GM18873 (cell line): ENCODE results near the gene SORCS3.

Source experiments
- ATAC-seq: cut with Tn5 transposase; IDR thresholded peaks from one replicate; pipeline ENCODE4 v1.9.1; 2021; ENCODE audit warnings: mild to moderate bottlenecking, moderate library complexity, moderate number of reproducible peaks; ENCODE audit not compliant: unreplicated experiment, low FRiP score

SORCS3 gene

DNA sequence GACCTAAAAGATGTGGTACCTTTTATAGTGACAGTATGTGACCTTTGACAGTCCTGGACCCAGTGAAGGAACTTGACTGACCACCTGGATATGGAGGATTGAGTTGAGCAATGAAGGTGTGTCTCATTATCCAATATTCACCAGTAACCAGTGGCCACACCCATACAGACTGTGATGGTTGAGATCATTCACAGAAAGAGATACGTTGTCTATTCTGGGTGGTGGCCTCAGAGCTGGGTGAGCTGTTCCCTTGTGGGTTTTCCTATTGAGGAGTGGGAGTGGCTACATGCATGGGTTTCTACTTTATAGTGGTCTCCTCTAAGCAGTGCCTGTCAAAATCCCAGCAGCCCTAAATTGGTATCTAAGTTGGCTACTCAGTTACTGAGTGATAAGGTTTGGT is 507.4 kb downstream of the SORCS3 start:
- no peak for ATAC-seq

GRCh38 chr10:105148921-105149320 is 507.8 kb downstream of the SORCS3 start:
- no peak for ATAC-seq

DNA sequence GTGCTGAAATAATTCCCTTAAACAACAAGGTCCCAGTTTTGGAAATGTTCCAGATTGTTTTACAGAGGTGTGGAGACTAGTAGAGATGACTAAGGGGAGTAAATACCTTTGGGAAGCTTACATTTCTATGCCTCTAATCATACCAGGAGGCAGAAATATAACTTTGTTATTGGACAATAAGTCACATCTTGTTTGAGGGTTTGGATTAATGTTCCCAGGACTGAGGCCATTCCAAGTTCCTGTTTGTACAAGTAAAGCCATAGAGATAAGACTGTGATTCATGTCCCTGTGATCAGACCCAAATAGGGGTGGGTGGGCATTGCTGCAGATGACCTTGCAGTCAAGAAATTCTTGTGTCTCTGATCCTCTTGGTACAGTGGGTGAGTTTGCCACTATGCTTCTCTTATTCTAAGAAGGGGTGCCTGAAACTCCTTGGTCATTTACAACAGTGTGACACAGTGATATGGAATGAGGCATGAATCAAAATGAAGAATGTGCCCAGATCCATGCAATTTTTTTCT is 508.3 kb downstream of the SORCS3 start:
- ATAC-seq, result no peak

DNA sequence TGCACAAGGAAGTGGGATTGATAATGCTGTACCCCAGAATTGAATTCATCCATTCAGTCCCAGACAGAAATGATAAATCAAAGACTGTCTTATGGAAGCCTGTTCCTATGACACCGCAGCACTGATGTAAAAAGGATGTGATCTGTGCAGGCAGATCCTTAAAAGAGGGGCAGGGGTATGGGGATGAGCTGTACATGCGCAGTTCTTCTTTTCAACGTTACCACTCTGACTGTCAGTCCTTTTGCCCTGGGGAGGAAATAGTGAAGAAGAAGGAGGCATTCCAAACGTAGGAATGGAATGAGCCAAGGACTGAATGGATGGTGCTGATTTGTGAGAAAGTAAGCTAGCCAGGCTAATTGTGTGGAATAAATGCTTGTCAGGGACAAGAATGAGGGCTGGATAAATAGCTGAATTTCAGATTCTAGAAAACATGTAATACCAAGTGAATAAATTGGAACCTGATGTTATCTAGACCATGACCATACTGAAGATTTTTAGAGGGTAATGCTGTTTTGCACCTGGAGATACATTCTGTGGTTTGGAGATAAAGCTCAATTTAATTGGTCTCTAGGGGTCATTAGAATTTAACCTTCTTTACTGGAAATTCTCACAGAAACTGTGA is 509.3 kb downstream of the SORCS3 start:
- no peak for ATAC-seq

GRCh38 chr10:105154736-105155135 is 513.6 kb downstream of the SORCS3 start:
- ATAC-seq, result no peak

DNA sequence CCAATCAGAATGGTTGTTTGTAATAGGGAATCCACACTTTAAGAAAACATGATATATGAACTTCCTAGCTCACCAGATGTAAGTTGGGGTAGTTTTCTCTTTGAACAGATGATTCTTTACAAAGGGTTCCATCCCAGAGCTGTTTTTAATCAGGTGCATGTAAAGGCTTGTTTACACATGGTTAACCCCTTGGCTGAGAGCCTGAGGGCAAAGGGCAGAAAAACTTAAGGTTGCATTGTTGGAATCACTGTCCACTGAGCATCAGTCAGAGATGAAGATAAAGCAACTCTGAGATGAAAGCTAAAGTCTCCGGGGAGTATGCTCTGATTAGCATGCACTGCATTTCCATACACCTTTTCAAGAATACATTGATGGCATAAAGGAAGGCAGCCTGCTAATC is 518.2 kb downstream of the SORCS3 start:
- ATAC-seq, result no peak

- no peak for ATAC-seq
Observed at GRCh38 chr10:105161149-105161548, 520.1 kb downstream of the SORCS3 start.

DNA sequence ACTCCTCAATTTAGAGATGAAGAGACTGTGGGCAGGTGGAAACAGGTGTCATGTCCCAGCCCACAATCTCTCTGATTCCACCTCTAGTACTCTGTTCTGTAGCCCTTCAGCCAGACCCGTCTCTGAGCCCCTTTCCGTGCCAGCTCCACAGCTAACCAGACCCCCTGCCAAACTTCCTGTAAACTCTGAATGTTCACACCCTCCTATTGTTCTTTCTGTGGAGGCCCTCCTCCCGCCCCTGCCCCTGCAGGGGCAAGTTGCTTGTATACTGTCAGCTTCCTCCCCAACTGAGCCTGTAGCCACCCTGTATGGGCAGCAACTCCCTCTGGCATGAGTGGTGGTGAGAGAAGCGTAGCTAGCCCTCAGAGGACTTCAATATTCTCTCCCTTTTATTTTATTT is 520.7 kb downstream of the SORCS3 start:
- ATAC-seq, result no peak

- ATAC-seq, result no peak
Observed at GRCh38 chr10:105170521-105170920, 529.4 kb downstream of the SORCS3 start.

DNA sequence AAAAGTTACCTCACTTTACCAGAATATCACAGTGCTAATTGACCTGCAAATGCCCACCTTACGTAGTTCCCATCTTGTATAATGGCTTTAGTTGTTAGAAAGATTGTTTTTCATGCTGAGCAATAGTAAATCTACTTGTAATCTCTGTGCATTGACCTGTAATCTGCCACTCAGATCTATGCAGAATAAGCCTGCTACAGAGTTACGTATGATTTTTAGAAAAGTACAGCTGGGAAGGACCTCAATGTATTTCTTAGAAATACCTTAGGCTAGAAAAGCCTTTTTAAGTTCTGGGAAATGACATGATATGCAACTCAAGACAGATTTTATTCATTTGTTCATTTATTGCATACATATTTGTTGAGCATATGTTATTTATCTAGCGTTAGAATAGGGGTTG is 530.9 kb downstream of the SORCS3 start:
- ATAC-seq, result no peak

DNA sequence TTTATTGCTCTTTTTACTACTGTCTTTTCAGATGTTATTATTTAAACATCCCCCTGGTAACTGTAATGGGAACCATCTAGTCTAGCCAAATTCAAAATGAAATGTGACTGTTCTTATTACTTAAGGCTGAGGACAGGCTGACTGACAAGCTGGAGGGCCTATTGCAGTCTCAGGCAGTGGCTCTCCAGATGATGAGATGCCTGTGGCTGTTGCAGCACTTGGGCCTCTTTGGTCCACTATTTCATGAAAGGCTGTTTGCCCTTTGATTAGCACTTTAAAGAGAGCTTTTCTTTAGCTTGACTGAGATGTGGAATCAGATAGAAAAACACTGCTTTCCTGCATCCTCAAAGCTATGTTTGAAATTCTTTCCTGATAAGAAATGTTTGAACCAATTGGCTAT is 540.5 kb downstream of the SORCS3 start:
- no peak for ATAC-seq

DNA sequence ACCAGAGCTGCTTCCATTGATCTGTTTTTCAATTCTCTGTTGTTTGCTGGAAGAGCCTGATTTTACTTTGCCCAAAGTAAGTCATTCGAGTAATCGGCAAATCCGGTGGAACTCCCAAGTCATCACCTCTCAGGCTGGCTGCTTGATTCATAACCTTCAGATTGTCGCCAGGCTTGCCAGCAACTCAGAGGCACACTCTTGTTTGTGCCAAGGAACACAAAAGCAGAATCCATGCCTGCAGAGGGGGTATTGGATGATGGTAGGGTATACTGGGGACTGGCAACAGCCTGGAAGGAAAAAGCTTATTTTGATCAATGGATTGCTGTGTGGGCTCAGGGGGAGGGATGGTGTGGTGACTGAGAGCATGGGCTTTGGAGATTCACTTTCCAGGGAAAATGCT is 542.4 kb downstream of the SORCS3 start:
- ATAC-seq, result no peak

DNA sequence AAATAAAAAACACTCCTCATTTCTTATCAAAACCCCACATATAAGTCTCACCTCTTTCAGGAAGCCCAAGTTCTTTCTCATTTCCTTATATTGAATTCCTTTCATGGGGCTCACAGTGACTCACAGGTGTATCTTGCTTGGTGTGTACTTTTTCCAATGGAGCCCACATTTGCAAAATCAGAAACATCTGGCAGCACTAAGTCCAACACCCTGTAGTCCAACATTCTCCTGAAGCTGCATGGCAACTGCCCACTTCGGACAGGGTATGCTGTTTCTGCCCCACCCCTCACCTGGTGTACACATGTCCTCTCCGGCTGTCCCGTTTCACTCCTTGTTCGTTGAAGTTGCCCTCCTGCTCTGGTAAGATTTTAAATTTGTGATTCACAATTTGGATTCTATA is 544.1 kb downstream of the SORCS3 start:
- ATAC-seq, result no peak

- no peak for ATAC-seq
Observed at GRCh38 chr10:105187243-105187642, 546.2 kb downstream of the SORCS3 start.

- ATAC-seq, result no peak
Observed at GRCh38 chr10:105188737-105189462, 547.8 kb downstream of the SORCS3 start.

DNA sequence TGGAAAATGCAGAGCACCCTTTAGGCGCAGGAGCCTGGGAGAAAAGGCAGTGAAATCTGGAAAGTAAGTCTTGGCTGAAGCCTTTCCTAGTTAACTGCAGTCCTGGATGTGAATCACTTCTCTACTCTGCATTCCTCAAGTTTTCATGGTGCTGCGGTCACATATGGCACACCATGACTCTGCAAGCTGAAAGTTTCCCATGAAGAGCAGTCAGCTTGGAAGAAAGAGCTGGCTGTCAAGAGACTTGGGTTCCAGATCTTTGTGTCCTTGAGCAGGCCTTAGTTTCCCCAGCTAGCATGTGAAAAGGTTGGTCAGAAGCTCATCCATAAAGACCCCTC is 548.3 kb downstream of the SORCS3 start:
- no peak for ATAC-seq

DNA sequence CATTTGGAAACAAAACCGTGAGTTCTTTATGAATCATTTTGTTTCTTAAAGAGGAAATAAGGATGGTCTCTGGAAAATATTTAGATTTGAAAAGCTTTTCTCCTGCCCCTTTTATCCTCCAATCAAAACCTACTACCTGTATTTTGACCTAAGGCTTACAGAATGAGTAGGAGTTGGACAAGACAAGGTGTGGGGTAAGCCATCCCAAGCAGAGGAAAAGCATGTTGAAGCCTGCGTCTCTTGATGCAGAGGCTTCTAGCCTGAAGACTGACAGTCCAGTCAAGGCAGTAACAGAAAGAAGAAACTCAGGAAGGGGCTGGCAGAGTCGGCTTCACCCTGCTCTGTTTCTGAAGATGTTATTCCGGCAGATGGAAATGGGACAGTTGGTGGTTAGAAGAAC is 551.1 kb downstream of the SORCS3 start:
- ATAC-seq, result no peak

DNA sequence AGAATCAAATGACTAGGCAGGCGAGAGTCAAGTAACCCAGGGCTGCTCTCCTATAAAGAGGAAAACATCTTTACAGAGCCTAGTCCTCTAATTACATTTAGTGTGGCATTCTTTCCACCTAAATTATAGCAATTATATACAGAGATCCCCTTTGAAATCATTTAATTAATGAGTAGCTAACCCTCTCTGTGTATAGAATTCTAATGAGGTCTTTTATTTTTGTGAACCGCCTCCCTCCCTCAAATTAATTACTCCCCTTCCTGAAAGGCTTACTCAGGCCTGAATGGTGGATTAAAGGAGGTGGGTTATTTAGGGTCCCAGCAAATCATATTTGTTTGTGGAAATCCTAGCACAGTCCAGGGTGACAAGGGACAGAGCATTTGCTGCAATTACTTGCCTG is 551.8 kb downstream of the SORCS3 start:
- ATAC-seq, result no peak

DNA sequence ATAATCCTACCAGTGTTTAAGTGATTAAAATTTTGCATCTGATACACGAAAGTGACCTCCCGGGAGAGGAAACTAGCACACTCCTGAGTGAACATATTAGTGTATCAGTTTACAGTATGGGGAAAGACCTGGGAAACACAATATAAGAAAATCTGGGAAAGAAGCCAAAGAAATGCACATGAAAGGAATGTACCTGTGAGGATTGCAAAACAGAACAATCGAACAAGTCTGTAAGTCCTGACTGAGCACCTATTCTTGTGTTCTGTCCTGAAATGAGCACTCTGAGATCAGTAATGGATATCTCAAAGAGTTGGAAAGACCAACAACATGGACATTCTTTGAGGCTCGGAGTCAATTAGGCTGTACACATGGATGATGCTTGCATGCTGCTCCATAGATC is 554.7 kb downstream of the SORCS3 start:
- no peak for ATAC-seq

- ATAC-seq, result no peak
Observed at GRCh38 chr10:105197598-105198364, 556.7 kb downstream of the SORCS3 start.

- no peak for ATAC-seq
Observed at GRCh38 chr10:105206616-105207015, 565.5 kb downstream of the SORCS3 start.
